ENCODE measurements around the gene CFP.
A peak's percentile ranks its signal among the peaks of the same experiment; 100 is the strongest.
"Not testable (repeated sequence)": the region's sequence is repeated elsewhere in the genome, so short reads cannot be mapped to it uniquely, and the experiment has no call there.

CFP gene

GRCh38 chrX:47608130-47608810 is 21.5 kb downstream of the CFP start:
- no peak for TF ChIP-seq CTCF (IDR thresholded peaks at IDR 0.05; ENCODE audit: low read depth, low read length, missing control alignments)
- in situ Hi-C loops (cut with HindIII; ENCODE audit: low sequenced_read_pairs) = no loop called here
- DNase-seq (ENCODE audit: low read depth) = no peak
- H3K4me3 ChIP-seq (ENCODE audit: low read depth, low read length) = no peak overlapping the region

- no peak for TF ChIP-seq CTCF (IDR thresholded peaks at IDR 0.05; ENCODE audit: low read depth, low read length, missing control alignments)
- DNase-seq (ENCODE audit: low read depth) = no peak
- in situ Hi-C loops (cut with HindIII; ENCODE audit: low sequenced_read_pairs) = no loop called here
- no peak overlapping the region for H3K4me3 ChIP-seq (ENCODE audit: low read depth, low read length)
These were observed 22.6 kb downstream of the CFP start for GRCh38 chrX:47607091-47607490.

- no peak for DNase-seq (ENCODE audit: low read depth)
- TF ChIP-seq CTCF (IDR thresholded peaks at IDR 0.05; ENCODE audit: low read depth, low read length, missing control alignments) = no peak
- H3K4me3 ChIP-seq (ENCODE audit: low read depth, low read length) = no peak overlapping the region
- in situ Hi-C loops (cut with HindIII; ENCODE audit: low sequenced_read_pairs) = no loop called here
These were observed 24.7 kb downstream of the CFP start for GRCh38 chrX:47605024-47605423.

GRCh38 chrX:47603125-47603524 is 26.6 kb downstream of the CFP start:
- H3K4me3 ChIP-seq (ENCODE audit: low read depth, low read length); DNase-seq (ENCODE audit: low read depth); in situ Hi-C loops (cut with HindIII; ENCODE audit: low sequenced_read_pairs): not testable (repeated sequence)

- no peak for TF ChIP-seq CTCF (IDR thresholded peaks at IDR 0.05; ENCODE audit: low read depth, low read length, missing control alignments)
- DNase-seq (ENCODE audit: low read depth) = no peak
- in situ Hi-C loops (cut with HindIII; ENCODE audit: low sequenced_read_pairs) = no loop called here
- H3K4me3 ChIP-seq (ENCODE audit: low read depth, low read length) = no peak overlapping the region
These were observed 32.5 kb downstream of the CFP start for GRCh38 chrX:47597222-47597621.

- H3K4me3 ChIP-seq (ENCODE audit: low read depth, low read length) = no peak overlapping the region
- TF ChIP-seq CTCF (IDR thresholded peaks at IDR 0.05; ENCODE audit: low read depth, low read length, missing control alignments) = no peak
These were observed 33.5 kb downstream of the CFP start for GRCh38 chrX:47596256-47596655.

GRCh38 chrX:47595716-47596251 is 33.9 kb downstream of the CFP start:
- peak; percentile 33 for DNase-seq (ENCODE audit: low read depth)
- TF ChIP-seq CTCF (IDR thresholded peaks at IDR 0.05; ENCODE audit: low read depth, low read length, missing control alignments) = no peak
- H3K4me3 ChIP-seq (ENCODE audit: low read depth, low read length) = no peak overlapping the region
- in situ Hi-C loops (cut with HindIII; ENCODE audit: low sequenced_read_pairs) = no loop called here

More at GRCh38 chrX:47596256-47596655, 33.5 kb downstream of the CFP start:
- in situ Hi-C loops (cut with HindIII; ENCODE audit: low sequenced_read_pairs) = no loop called here
- DNase-seq (ENCODE audit: low read depth) = no peak

All from astrocyte of the cerebellum (primary cell).